Measurements from ENCODE around the gene TCIRG1.

- TF ChIP-seq CTCF (IDR thresholded peaks at IDR 0.05) = no peak
- no peak for TF ChIP-seq REST (IDR thresholded peaks at IDR 0.05; ENCODE audit: insufficient read depth in 1 of 2, low read depth in 2 of 2, low read length in 1 of 2)
Observed at GRCh38 chr11:68040957-68041591, 2.2 kb downstream of the TCIRG1 start.

Data from Panc1 (cell line).